ENCODE results near the gene MCL1. TPM values are rescaled to one million over a fixed set of nuclear protein-coding genes. Genes with fewer than 3 reads are reported as not detected.
"Not testable (repeated sequence)": the region's sequence is repeated elsewhere in the genome, so short reads cannot be mapped to it uniquely, and the experiment has no call there.

Gene MCL1
- total RNA-seq, 1 donor from 2014 or later = 154 TPM

GRCh38 chr1:150576367-150576711, 3.1 kb downstream of the MCL1 start:
- H3K9me3 Mint-ChIP-seq (ENCODE audit: unreplicated experiment) = peaks cover 15% of the 10 kb centered on the region
- H3K36me3 Mint-ChIP-seq (ENCODE audit: unreplicated experiment) = peaks cover 11% of the 10 kb centered on the region
- peaks cover 8% of the 10 kb centered on the region for H3K27me3 Mint-ChIP-seq (ENCODE audit: unreplicated experiment)
- TF ChIP-seq CTCF (IDR thresholded peaks at IDR 0.05; ENCODE audit: partially characterized antibody, unreplicated experiment) = no peak
- no peak for DNase-seq
- H3K4me3 Mint-ChIP-seq (ENCODE audit: unreplicated experiment) = peak overlapping the region; percentile 91
- H3K27ac Mint-ChIP-seq (ENCODE audit: unreplicated experiment) = no peak overlapping the region
- peaks cover 14% of the 10 kb centered on the region for H3K4me1 Mint-ChIP-seq (ENCODE audit: low read depth, unreplicated experiment)

GRCh38 chr1:150575518-150576366, 3.7 kb downstream of the MCL1 start:
- peaks cover 8% of the 10 kb centered on the region for H3K27me3 Mint-ChIP-seq (ENCODE audit: unreplicated experiment)
- peaks cover 14% of the 10 kb centered on the region for H3K4me1 Mint-ChIP-seq (ENCODE audit: low read depth, unreplicated experiment)
- peaks cover 15% of the 10 kb centered on the region for H3K9me3 Mint-ChIP-seq (ENCODE audit: unreplicated experiment)
- DNase-seq = no peak
- H3K27ac Mint-ChIP-seq (ENCODE audit: unreplicated experiment) = no peak overlapping the region
- TF ChIP-seq CTCF (IDR thresholded peaks at IDR 0.05; ENCODE audit: partially characterized antibody, unreplicated experiment) = no peak
- peak overlapping the region; percentile 91 for H3K4me3 Mint-ChIP-seq (ENCODE audit: unreplicated experiment)
- H3K36me3 Mint-ChIP-seq (ENCODE audit: unreplicated experiment) = peaks cover 11% of the 10 kb centered on the region

- no peak for DNase-seq
- peaks cover 15% of the 10 kb centered on the region for H3K9me3 Mint-ChIP-seq (ENCODE audit: unreplicated experiment)
- TF ChIP-seq CTCF (IDR thresholded peaks at IDR 0.05; ENCODE audit: partially characterized antibody, unreplicated experiment) = no peak
- H3K4me3 Mint-ChIP-seq (ENCODE audit: unreplicated experiment) = peak overlapping the region; percentile 91
- H3K36me3 Mint-ChIP-seq (ENCODE audit: unreplicated experiment) = peaks cover 11% of the 10 kb centered on the region
- peaks cover 11% of the 10 kb centered on the region for H3K4me1 Mint-ChIP-seq (ENCODE audit: low read depth, unreplicated experiment)
- H3K27ac Mint-ChIP-seq (ENCODE audit: unreplicated experiment) = no peak overlapping the region
- H3K27me3 Mint-ChIP-seq (ENCODE audit: unreplicated experiment) = peaks cover 6% of the 10 kb centered on the region
These were observed 4.3 kb downstream of the MCL1 start for GRCh38 chr1:150575072-150575489.

- peak overlapping the region; percentile 68 for H3K27ac Mint-ChIP-seq (ENCODE audit: unreplicated experiment)
- peak overlapping the region; percentile 91 for H3K4me3 Mint-ChIP-seq (ENCODE audit: unreplicated experiment)
- peaks cover 11% of the 10 kb centered on the region for H3K36me3 Mint-ChIP-seq (ENCODE audit: unreplicated experiment)
- no peak for DNase-seq
- H3K4me1 Mint-ChIP-seq (ENCODE audit: low read depth, unreplicated experiment) = peaks cover 16% of the 10 kb centered on the region
- no peak for TF ChIP-seq CTCF (IDR thresholded peaks at IDR 0.05; ENCODE audit: partially characterized antibody, unreplicated experiment)
- H3K9me3 Mint-ChIP-seq (ENCODE audit: unreplicated experiment) = peaks cover 14% of the 10 kb centered on the region
- H3K27me3 Mint-ChIP-seq (ENCODE audit: unreplicated experiment) = peaks cover 6% of the 10 kb centered on the region
These were observed 4.9 kb downstream of the MCL1 start for GRCh38 chr1:150574260-150575071.

GRCh38 chr1:150573648-150574071, 5.8 kb downstream of the MCL1 start:
- DNase-seq; H3K27me3 Mint-ChIP-seq (ENCODE audit: unreplicated experiment); H3K4me3 Mint-ChIP-seq (ENCODE audit: unreplicated experiment); H3K27ac Mint-ChIP-seq (ENCODE audit: unreplicated experiment): not testable (repeated sequence)
- Mint-ChIP-seq H3K4me1 (ENCODE audit: low read depth, unreplicated experiment) (peaks cover 19% of the 10 kb centered on the region), H3K36me3 (ENCODE audit: unreplicated experiment) (peaks cover 11% of the 10 kb centered on the region), H3K9me3 (ENCODE audit: unreplicated experiment) (peaks cover 15% of the 10 kb centered on the region)
